GM19238 (cell line): Measurements from ENCODE around the gene MATK.

Experiments used
- DNase-seq: peaks from one replicate; pipeline ENCODE4 v3.0.0; 2011; ENCODE audit warnings: low spot score; ENCODE audit not compliant: insufficient read length

The MATK gene

GRCh38 chr19:3751236-3751635, 34.9 kb downstream of the MATK start:
- no peak for DNase-seq

GRCh38 chr19:3750211-3750610, 36.0 kb downstream of the MATK start:
- DNase-seq = no peak

- no peak for DNase-seq
These were observed 37.2 kb downstream of the MATK start for GRCh38 chr19:3748965-3749364.

- DNase-seq = no peak
These were observed 39.7 kb downstream of the MATK start for GRCh38 chr19:3746371-3747056.

DNA sequence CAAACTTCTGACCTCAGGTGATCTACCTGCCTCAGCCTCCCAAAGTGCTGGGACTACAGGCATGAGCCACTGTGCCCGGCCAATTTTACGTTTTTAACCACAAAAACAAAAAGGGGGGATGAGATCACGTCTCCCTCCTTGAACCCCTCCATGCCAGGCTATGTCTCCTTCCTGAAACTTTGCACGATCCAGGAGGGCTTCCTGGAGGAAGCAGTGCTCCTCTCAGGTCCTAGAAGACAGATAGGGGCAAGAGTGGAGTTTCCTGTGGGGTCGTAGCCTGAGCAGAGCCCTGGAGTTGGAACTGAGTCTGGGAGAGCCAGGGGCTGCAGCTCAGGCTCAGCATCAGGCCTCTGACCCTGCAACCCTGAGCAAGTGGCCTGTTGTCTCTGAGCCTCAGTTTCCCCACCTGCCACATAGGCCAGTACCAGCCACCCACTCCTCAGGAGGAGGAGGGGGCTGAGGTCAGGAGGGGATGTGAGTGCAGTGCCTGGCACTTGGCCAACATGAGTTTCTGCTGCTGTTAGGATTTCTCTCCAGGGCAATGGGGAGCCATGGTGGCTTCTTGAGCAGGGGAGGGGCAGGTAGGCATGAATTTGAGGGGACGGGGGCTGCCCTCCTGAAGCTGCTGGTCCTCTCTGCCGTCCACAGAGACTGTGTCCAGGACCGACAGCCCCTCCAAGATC, 40.7 kb downstream of the MATK start:
- no peak for DNase-seq

- DNase-seq = no peak
These were observed 42.7 kb downstream of the MATK start for GRCh38 chr19:3743486-3743885.

GRCh38 chr19:3740431-3740830, 45.8 kb downstream of the MATK start:
- DNase-seq = no peak

DNA sequence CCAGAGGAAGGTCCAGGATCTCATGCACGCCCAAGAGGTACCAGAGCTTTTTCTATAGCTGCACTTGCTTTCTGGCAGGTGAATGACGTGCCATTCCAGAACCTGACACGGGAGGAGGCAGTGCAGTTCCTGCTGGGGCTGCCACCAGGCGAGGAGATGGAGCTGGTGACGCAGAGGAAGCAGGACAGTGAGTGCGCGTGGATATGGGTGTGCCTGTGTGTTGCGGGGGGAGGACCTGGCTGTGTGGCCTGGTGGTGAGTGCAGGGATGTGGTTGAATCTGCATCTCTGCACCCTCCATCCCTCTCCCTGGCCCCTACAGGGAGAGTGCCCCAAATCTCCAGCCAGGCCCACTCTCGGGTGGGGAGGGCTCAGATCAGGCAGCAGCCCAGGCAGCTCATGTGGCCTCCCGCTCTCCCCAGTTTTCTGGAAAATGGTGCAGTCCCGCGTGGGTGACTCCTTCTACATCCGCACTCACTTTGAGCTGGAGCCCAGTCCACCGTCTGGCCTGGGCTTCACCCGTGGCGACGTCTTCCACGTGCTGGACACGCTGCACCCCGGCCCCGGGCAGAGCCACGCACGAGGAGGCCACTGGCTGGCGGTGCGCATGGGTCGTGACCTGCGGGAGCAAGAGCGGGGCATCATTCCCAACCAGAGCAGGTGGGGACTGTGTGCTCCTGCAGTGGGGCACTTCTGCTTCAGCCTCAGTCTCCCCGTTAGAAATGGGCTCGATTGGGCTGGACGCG, 47.5 kb downstream of the MATK start:
- no peak for DNase-seq

- DNase-seq = no peak
These were observed 48.5 kb downstream of the MATK start for GRCh38 chr19:3737487-3738205.

DNA sequence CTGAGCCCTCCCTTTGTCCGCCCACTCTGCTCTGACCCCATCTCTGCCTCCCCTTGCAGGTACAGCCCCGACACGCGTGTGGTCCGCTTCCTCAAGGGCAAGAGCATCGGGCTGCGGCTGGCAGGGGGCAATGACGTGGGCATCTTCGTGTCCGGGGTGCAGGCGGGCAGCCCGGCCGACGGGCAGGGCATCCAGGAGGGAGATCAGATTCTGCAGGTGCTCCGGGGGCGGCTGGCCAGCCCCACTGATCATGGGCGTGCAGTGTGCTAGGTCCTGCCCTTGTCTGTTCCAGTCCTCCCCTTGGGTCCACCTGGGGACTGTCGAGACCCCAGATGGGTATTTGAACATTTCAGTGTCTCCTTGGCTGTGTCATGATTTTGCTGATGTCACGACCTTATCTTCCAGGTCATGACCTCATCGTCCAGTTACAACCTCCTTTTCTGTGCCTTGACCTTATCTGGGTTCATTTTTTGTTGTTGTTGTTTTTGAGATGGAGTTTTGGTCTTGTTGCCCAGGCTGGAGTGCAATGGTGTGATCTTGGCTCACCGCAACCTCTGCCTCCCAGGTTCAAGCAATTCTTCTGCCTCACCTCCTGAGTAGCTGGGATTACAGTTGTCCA, 50.0 kb downstream of the MATK start:
- no peak for DNase-seq

GRCh38 chr19:3734310-3734600, 51.9 kb downstream of the MATK start:
- DNase-seq = no peak

DNA sequence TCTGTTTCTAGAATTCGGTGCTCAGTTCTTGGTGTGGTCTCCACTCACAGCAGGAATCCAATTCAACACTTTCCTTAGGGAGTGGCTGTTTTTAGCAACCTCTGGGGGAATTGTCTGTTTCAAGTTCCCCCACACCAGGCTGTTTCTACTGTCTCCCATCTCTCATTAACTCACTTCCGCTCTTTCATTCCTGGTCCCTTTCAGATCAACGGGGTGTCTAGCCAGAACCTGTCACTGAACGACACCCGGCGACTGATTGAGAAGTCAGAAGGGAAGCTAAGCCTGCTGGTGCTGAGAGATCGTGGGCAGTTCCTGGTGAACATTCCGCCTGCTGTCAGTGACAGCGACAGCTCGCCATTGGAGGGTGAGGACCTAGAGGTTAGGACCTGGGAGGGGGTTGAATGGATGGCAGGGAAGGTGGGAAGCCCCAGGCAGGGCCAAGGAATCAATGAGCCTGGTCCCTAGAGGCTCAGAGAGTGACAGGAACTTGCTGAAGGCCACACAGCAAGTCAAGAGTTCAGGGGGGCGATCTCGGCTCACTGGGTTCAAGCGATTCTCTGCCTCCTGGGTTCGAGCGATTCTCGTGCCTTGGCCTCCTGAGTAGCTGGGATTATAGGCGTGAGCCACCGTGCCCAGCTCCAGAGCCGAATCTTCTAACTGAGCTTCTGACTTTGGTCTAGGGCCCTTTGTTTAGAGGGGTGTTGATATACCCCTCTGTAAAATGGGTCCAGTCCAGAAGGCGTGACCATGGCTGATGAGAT, 52.5 kb downstream of the MATK start:
- no peak for DNase-seq

DNA sequence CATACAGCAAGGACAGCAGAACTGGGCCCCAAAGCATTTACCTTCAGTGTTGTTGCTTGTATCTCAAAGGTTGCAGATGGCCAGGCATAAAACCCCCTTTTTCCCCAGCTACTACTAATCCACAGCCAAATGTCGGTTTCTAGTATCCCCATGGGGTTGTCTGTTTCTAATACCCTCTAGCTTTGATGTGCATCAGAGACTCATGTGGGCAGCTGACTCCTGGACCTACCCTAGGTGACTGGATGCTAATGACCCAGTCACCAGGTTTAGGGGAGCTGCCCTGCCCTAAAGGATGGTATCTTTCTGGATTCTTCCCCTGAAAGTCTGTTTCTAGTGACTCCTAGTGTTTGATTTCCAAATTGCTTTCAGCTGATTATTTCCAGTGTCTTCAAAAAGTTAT, 54.1 kb downstream of the MATK start:
- no peak for DNase-seq

- no peak for DNase-seq
These were observed 55.7 kb downstream of the MATK start for GRCh38 chr19:3730457-3730958.
